Measurements from ENCODE around the gene ANXA11. TPM values are rescaled to one million over a fixed set of nuclear protein-coding genes. Genes with fewer than 3 reads are reported as not detected.
A peak's percentile ranks its signal among the peaks of the same experiment; 100 is the strongest.
"Not testable (repeated sequence)": the region's sequence is repeated elsewhere in the genome, so short reads cannot be mapped to it uniquely, and the experiment has no call there.

The ANXA11 gene
- polyA plus RNA-seq, 1 experiment, result 161 TPM

- CTCF ChIA-PET, result interaction anchor here (1.2 to 1.6 kb wide), 5 partner anchors 16 to 124 kb away, joined by 3 to 7 read pairs (median 3); no protein-coding TSS in a partner anchor
- no peak for TF ChIP-seq CTCF (IDR thresholded peaks at IDR 0.05; ENCODE audit: low read depth, low read length)
- POLR2A ChIA-PET, result interaction anchor here (0.6 kb wide), 1 partner anchor 58 kb away, joined by 3 read pairs; no protein-coding TSS in a partner anchor
- H3K4me3 ChIP-seq (ENCODE audit: low read depth, low read length), result no peak overlapping the region
- peak; percentile 41 for DNase-seq (ENCODE audit: low read depth, low spot score)
- H3K9me3 ChIP-seq (ENCODE audit: control insufficient read depth, insufficient read depth, low read length), result no peaks in the 10 kb centered on the region
- H3K27me3 ChIP-seq (ENCODE audit: control insufficient read depth, insufficient read depth, low read length), result no peaks in the 10 kb centered on the region
- H3K27ac ChIP-seq (ENCODE audit: low read depth, low read length), result peak overlapping the region; percentile 70
These were observed 68.1 kb downstream of the ANXA11 start for GRCh38 chr10:80137031-80137862.

GRCh38 chr10:80136134-80136571 is 69.2 kb downstream of the ANXA11 start:
- DNase-seq (ENCODE audit: low read depth, low spot score), result peak; percentile 65
- Histone ChIP-seq H3K9me3 (ENCODE audit: control insufficient read depth, insufficient read depth, low read length) (no peaks in the 10 kb centered on the region), H3K27ac (ENCODE audit: low read depth, low read length) (peak overlapping the region; percentile 73), H3K27me3 (ENCODE audit: control insufficient read depth, insufficient read depth, low read length) (no peaks in the 10 kb centered on the region), H3K4me3 (ENCODE audit: low read depth, low read length) (no peak overlapping the region)
- ChIA-PET CTCF (interaction anchor here (1.3 to 1.5 kb wide), 2 partner anchors 87 to 125 kb away, joined by 3 to 4 read pairs; no protein-coding TSS in a partner anchor), POLR2A (interaction anchor here (0.8 kb wide), 1 partner anchor 22 kb away, joined by 3 read pairs; no protein-coding TSS in a partner anchor)
- TF ChIP-seq CTCF (IDR thresholded peaks at IDR 0.05; ENCODE audit: low read depth, low read length), result no peak

GRCh38 chr10:80133687-80134086 is 71.7 kb downstream of the ANXA11 start:
- not testable (repeated sequence) for H3K9me3 ChIP-seq (ENCODE audit: control insufficient read depth, insufficient read depth, low read length); H3K27ac ChIP-seq (ENCODE audit: low read depth, low read length); H3K27me3 ChIP-seq (ENCODE audit: control insufficient read depth, insufficient read depth, low read length); DNase-seq (ENCODE audit: low read depth, low spot score)
- ChIA-PET POLR2A (interaction anchor here (1.0 kb wide), 1 partner anchor 29 kb away, joined by 3 read pairs; no protein-coding TSS in a partner anchor), CTCF (interaction anchor here (1.3 to 2.8 kb wide), 3 partner anchors 10 to 89 kb away, joined by 4 to 10 read pairs (median 6); no protein-coding TSS in a partner anchor)
- peak overlapping the region; percentile 64 for H3K4me3 ChIP-seq (ENCODE audit: low read depth, low read length)

- no peaks in the 10 kb centered on the region for H3K27me3 ChIP-seq (ENCODE audit: control insufficient read depth, insufficient read depth, low read length)
- no peak for TF ChIP-seq CTCF (IDR thresholded peaks at IDR 0.05; ENCODE audit: low read depth, low read length)
- DNase-seq (ENCODE audit: low read depth, low spot score), result no peak
- H3K27ac ChIP-seq (ENCODE audit: low read depth, low read length), result no peak overlapping the region
- POLR2A ChIA-PET, result interaction anchor here (1.0 kb wide), 1 partner anchor 29 kb away, joined by 3 read pairs; no protein-coding TSS in a partner anchor
- CTCF ChIA-PET, result interaction anchor here (1.3 to 2.8 kb wide), 3 partner anchors 11 to 89 kb away, joined by 4 to 10 read pairs (median 6); no protein-coding TSS in a partner anchor
- no peaks in the 10 kb centered on the region for H3K9me3 ChIP-seq (ENCODE audit: control insufficient read depth, insufficient read depth, low read length)
- H3K4me3 ChIP-seq (ENCODE audit: low read depth, low read length), result peak overlapping the region; percentile 64
These were observed 72.1 kb downstream of the ANXA11 start for GRCh38 chr10:80133206-80133605.

GRCh38 chr10:80132299-80133139 is 72.8 kb downstream of the ANXA11 start, which contains the start of gene PLAC9:
Gene PLAC9 (plus strand): TSS chr10:80132730. CDS start chr10:80132763, 33 bp downstream.
- Histone ChIP-seq H3K27me3 (ENCODE audit: control insufficient read depth, insufficient read depth, low read length) (no peaks in the 10 kb centered on the region), H3K9me3 (ENCODE audit: control insufficient read depth, insufficient read depth, low read length) (no peaks in the 10 kb centered on the region), H3K27ac (ENCODE audit: low read depth, low read length) (no peak within 1 kb of the TSS), H3K4me3 (ENCODE audit: low read depth, low read length) (peak within 1 kb of the TSS; percentile 64)
- ChIA-PET POLR2A (no interaction called here), CTCF (interaction anchor here (1.3 to 2.8 kb wide), 3 partner anchors 12 to 90 kb away, joined by 4 to 10 read pairs (median 6); no protein-coding TSS in a partner anchor)
- no peak for TF ChIP-seq CTCF (IDR thresholded peaks at IDR 0.05; ENCODE audit: low read depth, low read length)
- no peak for DNase-seq (ENCODE audit: low read depth, low spot score)

Measured in AG04450 (cell line).